Measurements from ENCODE around the gene ZFYVE1. TPM values are rescaled to one million over a fixed set of nuclear protein-coding genes. Genes with fewer than 3 reads are reported as not detected.

Gene ZFYVE1
- total RNA-seq, 6 experiments from 2014 or later = 13.6 to 18.3 (median 15.6) TPM

GRCh38 chr14:72982146-72982708 is 44.7 kb downstream of the ZFYVE1 start:
- no peaks in the 10 kb centered on the region for H3K4me1 Mint-ChIP-seq (ENCODE audit: low read depth)
- no peaks in the 10 kb centered on the region; the same call in 1 of the 2 replicates for H3K27me3 Mint-ChIP-seq (ENCODE audit: insufficient read depth)
- H3K9me3 Mint-ChIP-seq = no peaks in the 10 kb centered on the region
- H3K4me3 Mint-ChIP-seq = no peak overlapping the region
- DNase-seq = no peak
- peaks cover 29% of the 10 kb centered on the region for H3K36me3 Mint-ChIP-seq (ENCODE audit: low read depth)
- H3K27ac Mint-ChIP-seq = no peak overlapping the region
- no peak for TF ChIP-seq CTCF (IDR thresholded peaks at IDR 0.05)

- H3K36me3 Mint-ChIP-seq (ENCODE audit: low read depth) = peaks cover 33% of the 10 kb centered on the region
- H3K4me3 Mint-ChIP-seq = no peak overlapping the region
- H3K27ac Mint-ChIP-seq = no peak overlapping the region
- no peaks in the 10 kb centered on the region; the same call in 1 of the 2 replicates for H3K27me3 Mint-ChIP-seq (ENCODE audit: insufficient read depth)
- TF ChIP-seq CTCF (IDR thresholded peaks at IDR 0.05) = no peak
- H3K4me1 Mint-ChIP-seq (ENCODE audit: low read depth) = no peaks in the 10 kb centered on the region
- no peaks in the 10 kb centered on the region for H3K9me3 Mint-ChIP-seq
- DNase-seq = no peak
These were observed 46.0 kb downstream of the ZFYVE1 start for GRCh38 chr14:72980863-72981262.

- no peak overlapping the region for H3K4me3 Mint-ChIP-seq
These were observed 48.0 kb downstream of the ZFYVE1 start for GRCh38 chr14:72978856-72979255.

GRCh38 chr14:72975770-72976169 is 51.1 kb downstream of the ZFYVE1 start:
- H3K9me3 Mint-ChIP-seq = no peaks in the 10 kb centered on the region
- no peaks in the 10 kb centered on the region for H3K4me1 Mint-ChIP-seq (ENCODE audit: low read depth)
- no peak for DNase-seq
- H3K27ac Mint-ChIP-seq = no peak overlapping the region
- H3K4me3 Mint-ChIP-seq = no peak overlapping the region
- H3K36me3 Mint-ChIP-seq (ENCODE audit: low read depth) = peaks cover 25% of the 10 kb centered on the region
- H3K27me3 Mint-ChIP-seq (ENCODE audit: insufficient read depth) = no peaks in the 10 kb centered on the region
- peak; percentile 36; the same call in 1 of the 2 replicates for TF ChIP-seq CTCF (IDR thresholded peaks at IDR 0.05)

More at GRCh38 chr14:72978856-72979255, 48.0 kb downstream of the ZFYVE1 start:
- no peaks in the 10 kb centered on the region for H3K9me3 Mint-ChIP-seq
- no peak for TF ChIP-seq CTCF (IDR thresholded peaks at IDR 0.05)
- H3K4me1 Mint-ChIP-seq (ENCODE audit: low read depth) = no peaks in the 10 kb centered on the region
- H3K27ac Mint-ChIP-seq = no peak overlapping the region
- H3K36me3 Mint-ChIP-seq (ENCODE audit: low read depth) = peaks cover 25% of the 10 kb centered on the region
- no peak for DNase-seq
- no peaks in the 10 kb centered on the region for H3K27me3 Mint-ChIP-seq (ENCODE audit: insufficient read depth)

- H3K4me1 Mint-ChIP-seq (ENCODE audit: low read depth) = no peaks in the 10 kb centered on the region
- H3K4me3 Mint-ChIP-seq = no peak overlapping the region
- H3K27me3 Mint-ChIP-seq (ENCODE audit: insufficient read depth) = no peaks in the 10 kb centered on the region
- no peak overlapping the region for H3K27ac Mint-ChIP-seq
- DNase-seq = no peak
- TF ChIP-seq CTCF (IDR thresholded peaks at IDR 0.05) = no peak
- H3K36me3 Mint-ChIP-seq (ENCODE audit: low read depth) = peaks cover 24% of the 10 kb centered on the region
- no peaks in the 10 kb centered on the region for H3K9me3 Mint-ChIP-seq
These were observed 52.2 kb downstream of the ZFYVE1 start for GRCh38 chr14:72974661-72975060.

Data from HFFc6 (cell line).